Coronary artery (tissue), 2 donors: Measurements from ENCODE around the gene NLRP9.

Source experiments
- DNase-seq: peaks from one replicate; pipeline ENCODE4 v3.0.0-alpha.2; 2017; ENCODE audit warnings: low spot score
- H3K27ac ChIP-seq, 2 donors: fragments of 200-600 bp; sonication (generic); one replicate each; pipeline ENCODE4 v1.5.1; 2016 to 2019
- H3K4me3 ChIP-seq: fragments of 200-600 bp; sonication (generic); 2 replicates; pipeline ENCODE4 v1.5.1; 2016; ENCODE audit warnings: mild to moderate bottlenecking, moderate library complexity
- CTCF ChIP-seq: fragments of 200-600 bp; sonication (generic); IDR thresholded peaks from one replicate; pipeline ENCODE4 v1.5.1; 2019; ENCODE audit warnings: antibody characterized with exemption

The NLRP9 gene

GRCh38 chr19:55658846-55659459, 79.2 kb downstream of the NLRP9 start:
- no peak for DNase-seq
- Histone ChIP-seq H3K4me3 (no peak overlapping the region), H3K27ac (no peak overlapping the region)
- no peak for TF ChIP-seq CTCF
